Thoracic aorta (tissue), 2 donors: Measurements from ENCODE around the gene USB1. TPM values are rescaled to one million over a fixed set of nuclear protein-coding genes. Genes with fewer than 3 reads are reported as not detected.

Experiments used
- ATAC-seq: fragments of 150-250 bp; one replicate; pipeline ENCODE4 v1.8.0; 2017; ENCODE audit warnings: low read depth; ENCODE audit not compliant: insufficient number of reproducible peaks, low FRiP score
- DNase-seq: peaks from one replicate; pipeline ENCODE4 v3.0.0-alpha.2; 2020; ENCODE audit warnings: low spot score
- H3K27ac ChIP-seq, 2 donors: fragments of 200-600 bp; sonication (generic); 1 replicate in 1 of 2; 2 replicates in 1 of 2; pipeline ENCODE4 v1.5.1; 2016; ENCODE audit warnings: mild to moderate bottlenecking in 2 of 2, moderate library complexity in 2 of 2
- H3K27me3 ChIP-seq: fragments of 200-600 bp; sonication (generic); replicated peaks from 2 replicates; pipeline ENCODE4 v1.6.0; 2016; ENCODE audit warnings: mild to moderate bottlenecking; ENCODE audit not compliant: insufficient read depth
- H3K36me3 ChIP-seq: fragments of 200-600 bp; sonication (generic); one replicate; pipeline ENCODE4 v1.5.1; 2016
- H3K4me1 ChIP-seq, 2 donors: fragments of 200-600 bp; sonication (generic); 1 replicate in 1 of 2; 2 replicates in 1 of 2; pipeline versions ENCODE4 v1.5.1 to v1.6.0; 2016; ENCODE audit warnings: low read depth in 2 of 2, mild to moderate bottlenecking in 1 of 2; ENCODE audit not compliant: control insufficient read depth in 1 of 2
- H3K4me3 ChIP-seq: fragments of 200-600 bp; sonication (generic); 2 replicates; pipeline ENCODE4 v1.5.1; 2016; ENCODE audit warnings: mild to moderate bottlenecking
- H3K9me3 ChIP-seq: fragments of 200-600 bp; sonication (generic); 2 replicates; pipeline ENCODE4 v1.5.1; 2016
- CTCF ChIP-seq: fragments of 200-600 bp; sonication (generic); IDR thresholded peaks from one replicate; pipeline ENCODE4 v1.5.1; 2019; ENCODE audit warnings: antibody characterized with exemption
- total RNA-seq, 2 donors: library from RNA; depleted of rRNA; stranded (reverse); fragments of >200 nt; gene quantifications; one replicate each; pipeline versions ENCODE4 v1.1.0 to v1.2.3, GENCODE V29; 2016

The USB1 gene
- total RNA-seq, 2 donors from 2014 or later, result 55.9 to 90.3 TPM

GRCh38 chr16:57982385-57982784 is 18.8 kb upstream of the USB1 start:
- H3K9me3 ChIP-seq, result no peaks in the 10 kb centered on the region
- TF ChIP-seq CTCF, result no peak
- ATAC-seq, result no peak
- H3K27ac ChIP-seq, result no peak overlapping the region
- H3K27me3 ChIP-seq, result no peaks in the 10 kb centered on the region
- peaks cover 4 to 9% of the 10 kb centered on the region in 2 donors for H3K4me1 ChIP-seq
- no peaks in the 10 kb centered on the region for H3K36me3 ChIP-seq
- no peak for DNase-seq
- H3K4me3 ChIP-seq, result no peak overlapping the region

GRCh38 chr16:57984443-57985203 is 16.6 kb upstream of the USB1 start:
- H3K27ac ChIP-seq, result no peak overlapping the region
- no peak for TF ChIP-seq CTCF
- no peaks in the 10 kb centered on the region for H3K27me3 ChIP-seq
- H3K36me3 ChIP-seq, result no peaks in the 10 kb centered on the region
- peaks cover 4 to 9% of the 10 kb centered on the region in 2 donors for H3K4me1 ChIP-seq
- H3K9me3 ChIP-seq, result no peaks in the 10 kb centered on the region
- DNase-seq (no peak), ATAC-seq (no peak)
- peak overlapping the region; percentile 69 for H3K4me3 ChIP-seq

GRCh38 chr16:57985204-57986181 is 15.7 kb upstream of the USB1 start:
- DNase-seq, result no peak
- Histone ChIP-seq H3K36me3 (no peaks in the 10 kb centered on the region), H3K4me3 (peak overlapping the region; percentile 69), H3K9me3 (no peaks in the 10 kb centered on the region), H3K4me1 (peaks cover 4 to 9% of the 10 kb centered on the region in 2 donors), H3K27ac (no peak overlapping the region), H3K27me3 (no peaks in the 10 kb centered on the region)
- TF ChIP-seq CTCF, result no peak
- no peak for ATAC-seq

GRCh38 chr16:57986196-57986595 is 15.0 kb upstream of the USB1 start:
- H3K4me1 ChIP-seq, result peaks cover 4 to 9% of the 10 kb centered on the region in 2 donors
- TF ChIP-seq CTCF, result no peak
- DNase-seq, result no peak
- no peaks in the 10 kb centered on the region for H3K27me3 ChIP-seq
- H3K4me3 ChIP-seq, result no peak overlapping the region
- no peaks in the 10 kb centered on the region for H3K9me3 ChIP-seq
- no peaks in the 10 kb centered on the region for H3K36me3 ChIP-seq
- no peak overlapping the region for H3K27ac ChIP-seq
- no peak for ATAC-seq
